HCT116 (cell line): ENCODE data around the gene MIER2. TPM values are rescaled to one million over a fixed set of nuclear protein-coding genes. Genes with fewer than 3 reads are reported as not detected.

ENCODE experiments used
- ATAC-seq: fragments of 200-7000 bp; cut with Tn5 transposase; 2 replicates; pipeline ENCODE4 v1.9.1; 2020; ENCODE audit warnings: mild to moderate bottlenecking, moderate library complexity
- BruUV-seq: library from RNA; stranded (reverse); fragments of 400-500 nt; replicated peaks from 2 replicates; lab custom pipeline; 2021; lab: Mats Ljungman, UMichigan
- CTCF ChIA-PET: fragments of 300-600 bp; sonication (Branson Sonifier 250); formaldehyde crosslinking; loops from one replicate; lab custom pipeline; 2021; ENCODE audit warnings: antibody characterized with exemption; lab: Charles Lee
- POLR2A ChIA-PET: fragments of 300-600, 350-600 bp; sonication (Branson Sonifier 250); formaldehyde crosslinking; loops from one replicate; lab custom pipeline; 2021; ENCODE audit warnings: antibody characterized with exemption; lab: Charles Lee
- RAD21 ChIA-PET, 2 experiments: fragments of 300-600 bp; sonication (Branson Sonifier 250); formaldehyde crosslinking; loops; one replicate each; lab custom pipeline; 2023; ENCODE audit warnings: low total read pairs in 2 of 2; ENCODE audit not compliant: uncharacterized antibody in 2 of 2, unreplicated experiment in 2 of 2, low non-redundant PET in 1 of 2; lab: Charles Lee
- DNase-seq: peaks from one replicate; pipeline ENCODE4 v3.0.0-alpha.2; 2010; ENCODE audit warnings: low read depth, low spot score
- H2AFZ ChIP-seq: fragments of 200-600 bp; shearing (Covaris generic), sonication (generic); 2 replicates; pipeline ENCODE4 v1.6.1; 2017; ENCODE audit warnings: low read depth, mixed run types, mixed read lengths, antibody characterized with exemption, low read length; ENCODE audit not compliant: poor library complexity, severe bottlenecking
- H3K27ac ChIP-seq: 2 replicates; pipeline ENCODE4 v1.5.1; 2012; ENCODE audit warnings: low read depth, low read length
- H3K27me3 ChIP-seq: fragments of 200-600 bp; sonication (generic); 2 replicates; pipeline ENCODE4 v1.6.1; 2016; ENCODE audit warnings: mixed run types, low read length, mixed read lengths; ENCODE audit not compliant: insufficient read depth
- H3K36me3 ChIP-seq, 2 experiments: fragments of 200-500 bp in 1 of 2; fragments of 200-600 bp in 1 of 2; sonication (Bioruptor generic) in 1 of 2; sonication (generic) in 1 of 2; 2 replicates each; pipeline versions ENCODE4 v1.5.1 to v1.6.1; 2014 to 2016; ENCODE audit warnings: low read length in 2 of 2, inconsistent platforms in 1 of 2, mixed read lengths in 1 of 2, mixed run types in 1 of 2; ENCODE audit not compliant: insufficient read depth in 2 of 2, control insufficient read depth in 1 of 2
- H3K4me1 ChIP-seq, 2 experiments: fragments of 200-600 bp in 1 of 2; sonication (generic) in 1 of 2; 2 replicates each; pipeline versions ENCODE4 v1.5.1 to v1.6.1; 2012 to 2017; ENCODE audit warnings: low read length in 2 of 2, inconsistent platforms in 1 of 2, mild to moderate bottlenecking in 1 of 2, mixed read lengths in 1 of 2, mixed run types in 1 of 2, moderate library complexity in 1 of 2; ENCODE audit not compliant: insufficient read depth in 2 of 2, control insufficient read depth in 1 of 2
- H3K4me2 ChIP-seq: fragments of 200-600 bp; sonication (generic); 2 replicates; pipeline ENCODE4 v1.6.1; 2017; ENCODE audit warnings: mixed run types, low read length, mixed read lengths
- H3K4me3 ChIP-seq, 2 experiments: fragments of 200-600 bp in 1 of 2; sonication (generic) in 1 of 2; replicated peaks in 1 of 2; 2 replicates each; pipeline ENCODE4 v1.5.1; 2011 to 2016; ENCODE audit warnings: low read length in 2 of 2, control low read depth in 1 of 2, low read depth in 1 of 2, mild to moderate bottlenecking in 1 of 2, mixed read lengths in 1 of 2, mixed run types in 1 of 2
- H3K79me2 ChIP-seq: fragments of 200-600 bp; sonication (generic); 2 replicates; pipeline ENCODE4 v1.6.1; 2017; ENCODE audit warnings: mild to moderate bottlenecking, mixed run types, low read length, moderate library complexity, mixed read lengths; ENCODE audit not compliant: insufficient read depth
- H3K9ac ChIP-seq: fragments of 200-600 bp; sonication (generic); 2 replicates; pipeline ENCODE4 v1.6.1; 2016; ENCODE audit warnings: low read length, mixed read lengths
- H3K9me2 ChIP-seq: fragments of 200-600 bp; sonication (generic), shearing (Covaris generic); 2 replicates; pipeline ENCODE4 v1.6.1; 2017; ENCODE audit warnings: mixed run types, mild to moderate bottlenecking, moderate library complexity; ENCODE audit not compliant: insufficient read depth
- H3K9me3 ChIP-seq, 2 experiments: fragments of 200-500 bp in 1 of 2; fragments of 200-600 bp in 1 of 2; sonication (Bioruptor generic) in 1 of 2; sonication (generic) in 1 of 2; 2 replicates each; pipeline ENCODE4 v1.6.1; 2014 to 2017; ENCODE audit warnings: low read length in 2 of 2, mixed read lengths in 2 of 2, inconsistent platforms in 1 of 2, low read depth in 1 of 2, mild to moderate bottlenecking in 1 of 2, mixed run types in 1 of 2, moderate library complexity in 1 of 2; ENCODE audit not compliant: control insufficient read depth in 1 of 2, insufficient read depth in 1 of 2
- H4K20me1 ChIP-seq: fragments of 200-600 bp; sonication (generic), shearing (Covaris generic); 2 replicates; pipeline ENCODE4 v1.6.1; 2017; ENCODE audit warnings: mixed run types, mild to moderate bottlenecking, moderate library complexity; ENCODE audit not compliant: insufficient read depth
- ATF3 ChIP-seq: IDR thresholded peaks from 2 replicates; pipeline ENCODE4 v1.6.1; 2012
- ELF1 ChIP-seq: IDR thresholded peaks from 2 replicates; pipeline ENCODE4 v1.6.1; 2012; ENCODE audit warnings: low read depth, borderline replicate concordance
- EZH2 ChIP-seq: fragments of 200-600 bp; sonication (generic); IDR thresholded peaks from 2 replicates; pipeline ENCODE4 v1.6.1; 2017; ENCODE audit warnings: antibody characterized with exemption, mixed run types
- EZH2phosphoT487 ChIP-seq: fragments of 200-600 bp; IDR thresholded peaks from 2 replicates; pipeline ENCODE4 v1.6.1; 2018; ENCODE audit warnings: antibody characterized with exemption, borderline replicate concordance
- FOSL1 ChIP-seq: IDR thresholded peaks from 2 replicates; pipeline ENCODE4 v1.6.1; 2012; ENCODE audit warnings: low read depth
- JUND ChIP-seq: IDR thresholded peaks from 2 replicates; pipeline ENCODE4 v1.6.1; 2012
- MAX ChIP-seq: IDR thresholded peaks from 2 replicates; pipeline ENCODE4 v1.6.1; 2012
- POLR2AphosphoS5 ChIP-seq: IDR thresholded peaks from 2 replicates; pipeline ENCODE4 v1.6.1; 2011; ENCODE audit warnings: mild to moderate bottlenecking, low read depth, low read length, moderate library complexity
- REST ChIP-seq: IDR thresholded peaks from 2 replicates; pipeline ENCODE4 v1.6.1; 2012; ENCODE audit warnings: low read depth
- SP1 ChIP-seq: IDR thresholded peaks from 2 replicates; pipeline ENCODE4 v1.6.1; 2012; ENCODE audit warnings: low read depth
- SRF ChIP-seq: IDR thresholded peaks from 2 replicates; pipeline ENCODE4 v1.6.1; 2012; ENCODE audit warnings: low read depth
- YY1 ChIP-seq: IDR thresholded peaks from 2 replicates; pipeline ENCODE4 v1.6.1; 2011; ENCODE audit warnings: low read length, low read depth, moderate library complexity, mild to moderate bottlenecking; ENCODE audit not compliant: insufficient replicate concordance; ENCODE audit errors: extremely low read depth
- intact Hi-C: fragments of 100-400 bp; cut with micrococcal nuclease; formaldehyde crosslinking; loops from 2 replicates; pipeline ENCODE4 v1.10.0; 2022
- total RNA-seq: library from RNA; stranded (reverse); gene quantifications from one replicate; pipeline ENCODE4 v1.2.1, GENCODE V29; 2021; ENCODE audit not compliant: unreplicated experiment

Gene MIER2
- total RNA-seq, 1 experiment from 2014 or later: 41.5 TPM

GRCh38 chr19:351976-352625 lies 7.5 kb upstream of the MIER2 start:
- Histone ChIP-seq H3K4me3 (no peak overlapping the region), H3K27ac (no peak overlapping the region), H3K9me3 (peaks cover 6 to 12% of the 10 kb centered on the region in 2 experiments; a peak in 2 of 4 replicates), H3K4me2 (no peak overlapping the region), H3K9ac (no peak overlapping the region), H2AFZ (no peak overlapping the region), H3K79me2 (no peaks in the 10 kb centered on the region), H4K20me1 (no peaks in the 10 kb centered on the region), H3K27me3 (no peaks in the 10 kb centered on the region), H3K4me1 (no peaks in the 10 kb centered on the region), H3K9me2 (no peaks in the 10 kb centered on the region), H3K36me3 (no peaks in the 10 kb centered on the region)
- no peak for DNase-seq
- POLR2A ChIA-PET: no interaction called here
- TF ChIP-seq EZH2 (no peak), MAX (no peak), POLR2AphosphoS5 (no peak), ATF3 (no peak), FOSL1 (no peak), YY1 (no peak), EZH2phosphoT487 (no peak), JUND (no peak), SRF (no peak), ELF1 (no peak), SP1 (no peak), REST (no peak)
- BruUV-seq: no TSS peak
- no peak for ATAC-seq
- intact Hi-C loops: no loop called here
- CTCF ChIA-PET: no interaction called here
- RAD21 ChIA-PET: no interaction called here
